HepG2 (cell line): ENCODE results near the gene BEST2. TPM values are rescaled to one million over a fixed set of nuclear protein-coding genes. Genes with fewer than 3 reads are reported as not detected.

Experiments used
- ARNT2 ChIP-seq: sonication (generic); formaldehyde crosslinking; IDR thresholded peaks from 2 replicates; pipeline ENCODE4 v1.8.0; 2022; ENCODE audit warnings: mild to moderate bottlenecking, low read depth, missing genetic modification reagents, moderate library complexity
- DRAP1 ChIP-seq: IDR thresholded peaks from 2 replicates; pipeline ENCODE4 v1.6.1; 2016; ENCODE audit warnings: missing genetic modification reagents, missing compliant biosample characterization
- IRF2 ChIP-seq: IDR thresholded peaks from 2 replicates; pipeline ENCODE4 v1.6.1; 2018; ENCODE audit warnings: missing genetic modification reagents, missing compliant biosample characterization
- MED8 ChIP-seq: sonication (generic); formaldehyde crosslinking; IDR thresholded peaks from 2 replicates; pipeline ENCODE4 v1.8.1; 2023; ENCODE audit warnings: mild to moderate bottlenecking, missing genetic modification reagents; ENCODE audit not compliant: insufficient replicate concordance
- MXI1 ChIP-seq: IDR thresholded peaks from 3 replicates; pipeline ENCODE4 v1.6.1; 2012; ENCODE audit warnings: low read depth, low read length, inconsistent platforms, borderline replicate concordance
- MZF1 ChIP-seq: sonication (generic); formaldehyde crosslinking; IDR thresholded peaks from 2 replicates; pipeline ENCODE4 v1.8.1; 2023; ENCODE audit warnings: mild to moderate bottlenecking, missing genetic modification reagents, borderline replicate concordance
- NFYB ChIP-seq: sonication (generic); formaldehyde crosslinking; IDR thresholded peaks from 2 replicates; pipeline ENCODE4 v1.4.0; 2020; ENCODE audit warnings: missing genetic modification reagents
- PAX8 ChIP-seq: sonication (generic); formaldehyde crosslinking; IDR thresholded peaks from 2 replicates; pipeline ENCODE4 v1.8.0; 2022; ENCODE audit warnings: mild to moderate bottlenecking, missing genetic modification reagents, borderline replicate concordance
- POLR2AphosphoS5 ChIP-seq: IDR thresholded peaks from 2 replicates; pipeline ENCODE4 v1.6.1; 2012; ENCODE audit warnings: low read depth, low read length
- RBM39 ChIP-seq: fragments of 200-400 bp; formaldehyde crosslinking; IDR thresholded peaks from one replicate; pipeline ENCODE4 v1.6.1; 2018; ENCODE audit warnings: antibody characterized with exemption, mild to moderate bottlenecking, low read depth, low read length; ENCODE audit not compliant: poor library complexity, severe bottlenecking
- SIN3A ChIP-seq: IDR thresholded peaks from 2 replicates; pipeline ENCODE4 v1.6.1; 2011; ENCODE audit warnings: low read depth, mild to moderate bottlenecking, control low read depth, low read length, borderline replicate concordance
- SMC3 ChIP-seq: IDR thresholded peaks from 2 replicates; pipeline ENCODE4 v1.6.1; 2011; ENCODE audit warnings: low read length, improper control_type of control experiment
- TAF15 ChIP-seq: fragments of 200-400 bp; formaldehyde crosslinking; IDR thresholded peaks from one replicate; pipeline ENCODE4 v1.6.1; 2018; ENCODE audit warnings: mild to moderate bottlenecking, low read depth, low read length; ENCODE audit not compliant: poor library complexity, severe bottlenecking
- TCF7L2 ChIP-seq: IDR thresholded peaks from 2 replicates; pipeline ENCODE4 v1.6.1; 2011; ENCODE audit warnings: mild to moderate bottlenecking, low read depth, low read length, moderate library complexity
- TIGD3 ChIP-seq: sonication (generic); formaldehyde crosslinking; IDR thresholded peaks from 2 replicates; pipeline ENCODE4 v1.5.1; 2020; ENCODE audit warnings: mild to moderate bottlenecking, missing genetic modification reagents, borderline replicate concordance
- ZNF101 ChIP-seq: sonication (generic); formaldehyde crosslinking; IDR thresholded peaks from 2 replicates; pipeline ENCODE4 v1.4.0; 2020; ENCODE audit warnings: mild to moderate bottlenecking, low read depth, missing genetic modification reagents, borderline replicate concordance
- ZNF180 ChIP-seq: sonication (generic); formaldehyde crosslinking; IDR thresholded peaks from 2 replicates; pipeline ENCODE4 v1.4.0; 2020; ENCODE audit warnings: low read depth, missing genetic modification reagents, borderline replicate concordance
- ZNF253 ChIP-seq: sonication (generic); formaldehyde crosslinking; IDR thresholded peaks from 2 replicates; pipeline ENCODE4 v1.8.0; 2022; ENCODE audit warnings: mild to moderate bottlenecking, missing genetic modification reagents, borderline replicate concordance
- ZNF326 ChIP-seq: sonication (generic); formaldehyde crosslinking; IDR thresholded peaks from 2 replicates; pipeline ENCODE4 v1.4.0; 2020; ENCODE audit warnings: missing genetic modification reagents, borderline replicate concordance
- ZNF546 ChIP-seq: sonication (generic); formaldehyde crosslinking; conservative IDR thresholded peaks from 2 replicates; pipeline ENCODE4 v1.8.1; 2023; ENCODE audit warnings: mild to moderate bottlenecking, missing genetic modification reagents
- ZSCAN25 ChIP-seq: sonication (generic); formaldehyde crosslinking; IDR thresholded peaks from 2 replicates; pipeline ENCODE4 v1.8.0; 2022; ENCODE audit warnings: mild to moderate bottlenecking, missing genetic modification reagents
- ZSCAN31 ChIP-seq: sonication (generic); formaldehyde crosslinking; IDR thresholded peaks from 2 replicates; pipeline ENCODE4 v1.5.0; 2020; ENCODE audit warnings: low read depth, mild to moderate bottlenecking, missing genetic modification reagents
- ZUFSP ChIP-seq: sonication (generic); formaldehyde crosslinking; IDR thresholded peaks from 2 replicates; pipeline ENCODE4 v1.9.0; 2021; ENCODE audit warnings: missing genetic modification reagents, mild to moderate bottlenecking, borderline replicate concordance
- polyA plus RNA-seq, 8 experiments: library from polyadenylated mRNA; depleted of rRNA in 3 of 8; stranded (reverse) in 7 of 8; unstranded in 1 of 8; fragments of >200 nt; fragmentation: Illumina TruSeq in 4 of 8; extraction: Trizol in 4 of 8; gene quantifications; 2 replicates each; pipeline versions ENCODE4 v1.2.1 to v1.2.3, GENCODE V29; 2011 to 2016; ENCODE audit warnings: low read depth in 4 of 8, missing spikeins in 1 of 8, mixed read lengths in 1 of 8; ENCODE audit not compliant: insufficient read depth in 1 of 8
- total RNA-seq, 5 experiments: library from RNA; depleted of rRNA; stranded (reverse); fragments of >200 nt; fragmentation: Illumina TruSeq; extraction: Trizol; gene quantifications; 2 replicates each; pipeline ENCODE4 v1.2.3, GENCODE V29; 2016; ENCODE audit warnings: low read depth in 1 of 5
- TF ChIP-seq, protein P1 (sequence below): sonication (generic); formaldehyde crosslinking; IDR thresholded peaks from 2 replicates; pipeline ENCODE4 v1.5.0; 2020; ENCODE audit warnings: missing genetic modification reagents
- TF ChIP-seq, protein P2 (sequence below): sonication (generic); formaldehyde crosslinking; conservative IDR thresholded peaks from 2 replicates; pipeline ENCODE4 v1.5.0; 2020; ENCODE audit warnings: missing genetic modification reagents

The BEST2 gene
- total and polyA plus RNA-seq, 2 of the 13 experiments (the other 11 are each of a cell fraction or from before 2014, with no cell fraction given): not detected

GRCh38 chr19:12766051-12766521 is 14.5 kb downstream of the BEST2 start (continued):
- TF ChIP-seq ZNF253 (CRISPR knock-in tag) (no peak), ZNF326 (CRISPR knock-in tag) (no peak), MED8 (CRISPR knock-in tag) (peak; percentile 25), TAF15 (no peak), ZSCAN25 (CRISPR knock-in tag) (peak; percentile 57; the same call in 1 of the 2 replicates), ZNF180 (CRISPR knock-in tag) (no peak), ARNT2 (CRISPR knock-in tag) (no peak), SMC3 (peak; percentile 26; the same call in 1 of the 2 replicates), ZUFSP (no peak), ZNF101 (CRISPR knock-in tag) (no peak), NFYB (CRISPR knock-in tag) (no peak), TCF7L2 (no peak), TIGD3 (no peak), RBM39 (peak; percentile 88), MZF1 (CRISPR knock-in tag) (no peak), ZNF546 (no peak), POLR2AphosphoS5 (no peak), DRAP1 (CRISPR knock-in tag) (no peak; the same call in 1 of the 2 replicates), IRF2 (CRISPR knock-in tag) (peak; percentile 83), ZSCAN31 (peak; percentile 60; the same call in 1 of the 2 replicates), PAX8 (CRISPR knock-in tag) (no peak), SIN3A (no peak), MXI1 (peak; percentile 20; the same call in 1 of the 3 replicates)
- TF ChIP-seq, protein P1, sequence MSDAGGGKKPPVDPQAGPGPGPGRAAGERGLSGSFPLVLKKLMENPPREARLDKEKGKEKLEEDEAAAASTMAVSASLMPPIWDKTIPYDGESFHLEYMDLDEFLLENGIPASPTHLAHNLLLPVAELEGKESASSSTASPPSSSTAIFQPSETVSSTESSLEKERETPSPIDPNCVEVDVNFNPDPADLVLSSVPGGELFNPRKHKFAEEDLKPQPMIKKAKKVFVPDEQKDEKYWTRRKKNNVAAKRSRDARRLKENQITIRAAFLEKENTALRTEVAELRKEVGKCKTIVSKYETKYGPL (CRISPR knock-in tag): no peak
- TF ChIP-seq, protein P2, sequence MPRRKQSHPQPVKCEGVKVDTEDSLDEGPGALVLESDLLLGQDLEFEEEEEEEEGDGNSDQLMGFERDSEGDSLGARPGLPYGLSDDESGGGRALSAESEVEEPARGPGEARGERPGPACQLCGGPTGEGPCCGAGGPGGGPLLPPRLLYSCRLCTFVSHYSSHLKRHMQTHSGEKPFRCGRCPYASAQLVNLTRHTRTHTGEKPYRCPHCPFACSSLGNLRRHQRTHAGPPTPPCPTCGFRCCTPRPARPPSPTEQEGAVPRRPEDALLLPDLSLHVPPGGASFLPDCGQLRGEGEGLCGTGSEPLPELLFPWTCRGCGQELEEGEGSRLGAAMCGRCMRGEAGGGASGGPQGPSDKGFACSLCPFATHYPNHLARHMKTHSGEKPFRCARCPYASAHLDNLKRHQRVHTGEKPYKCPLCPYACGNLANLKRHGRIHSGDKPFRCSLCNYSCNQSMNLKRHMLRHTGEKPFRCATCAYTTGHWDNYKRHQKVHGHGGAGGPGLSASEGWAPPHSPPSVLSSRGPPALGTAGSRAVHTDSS (CRISPR knock-in tag): 0 out of 2 replicates have a peak, but pooled peaks have one; percentile 29
